Tibial artery (tissue), 4 donors: ENCODE measurements around the gene KIF26B.

Experiments used
- DNase-seq, 2 donors: peaks; one replicate each; pipeline ENCODE4 v3.0.0-alpha.2; 2019
- H3K27ac ChIP-seq, 2 donors: fragments of 200-600 bp; sonication (generic) in 1 of 2; 1 replicate in 1 of 2; 2 replicates in 1 of 2; pipeline ENCODE4 v1.5.1; 2018 to 2019; ENCODE audit warnings: mild to moderate bottlenecking in 1 of 2
- H3K27me3 ChIP-seq, 2 donors: fragments of 200-600 bp; sonication (generic) in 1 of 2; one replicate each; pipeline versions ENCODE4 v1.5.1 to v1.6.0; 2016 to 2019
- H3K36me3 ChIP-seq, 3 donors: fragments of 200-600 bp; sonication (generic) in 2 of 3; one replicate each; pipeline ENCODE4 v1.5.1; 2016 to 2019; ENCODE audit warnings: mild to moderate bottlenecking in 2 of 3
- H3K4me1 ChIP-seq, 4 donors: fragments of 200-600 bp; sonication (generic) in 2 of 4; 1 replicate in 3 of 4; 2 replicates in 1 of 4; pipeline ENCODE4 v1.5.1; 2016 to 2019
- H3K4me3 ChIP-seq, 2 donors: fragments of 200-600 bp; sonication (generic) in 1 of 2; 1 replicate in 1 of 2; 2 replicates in 1 of 2; pipeline ENCODE4 v1.5.1; 2018 to 2019; ENCODE audit warnings: mild to moderate bottlenecking in 2 of 2
- H3K9me3 ChIP-seq, 3 donors: fragments of 200-600 bp; sonication (generic) in 1 of 3; one replicate each; pipeline ENCODE4 v1.5.1; 2016 to 2019
- CTCF ChIP-seq, 2 experiments: fragments of 200-600 bp in 1 of 2; fragments of 450-650 bp in 1 of 2; IDR thresholded peaks; one replicate each; pipeline ENCODE4 v1.5.1; 2017 to 2019; ENCODE audit warnings: antibody characterized with exemption in 2 of 2, mild to moderate bottlenecking in 1 of 2, moderate library complexity in 1 of 2
- intact Hi-C: fragments of 100-400 bp; cut with DNase I; formaldehyde crosslinking; loops from one replicate; pipeline ENCODE4 v1.15.0; 2023; ENCODE audit warnings: low total_unique reads

KIF26B gene

GRCh38 chr1:245108909-245109308 lies 45.9 kb upstream of the KIF26B start:
- intact Hi-C loops: no loop called here
- no peak for DNase-seq

GRCh38 chr1:245110406-245110805 lies 44.4 kb upstream of the KIF26B start:
- Histone ChIP-seq H3K9me3 (no peaks in the 10 kb centered on the region), H3K4me1 (no peaks in the 10 kb centered on the region), H3K27me3 (no peaks in the 10 kb centered on the region), H3K36me3 (no peaks in the 10 kb centered on the region), H3K27ac (no peak overlapping the region), H3K4me3 (no peak overlapping the region)
- TF ChIP-seq CTCF (IDR thresholded peaks at IDR 0.05): no peak
- no peak for DNase-seq
- intact Hi-C loops: no loop called here

More at GRCh38 chr1:245108909-245109308, 45.9 kb upstream of the KIF26B start:
- Histone ChIP-seq H3K9me3 (no peaks in the 10 kb centered on the region), H3K36me3 (no peaks in the 10 kb centered on the region), H3K27me3 (no peaks in the 10 kb centered on the region), H3K27ac (no peak overlapping the region), H3K4me1 (no peaks in the 10 kb centered on the region), H3K4me3 (no peak overlapping the region)
- TF ChIP-seq CTCF (IDR thresholded peaks at IDR 0.05): no peak

GRCh38 chr1:245111073-245111472 lies 43.7 kb upstream of the KIF26B start:
- no peaks in the 10 kb centered on the region for H3K36me3 ChIP-seq
- H3K4me1 ChIP-seq: no peaks in the 10 kb centered on the region
- no peaks in the 10 kb centered on the region for H3K27me3 ChIP-seq
- no peaks in the 10 kb centered on the region for H3K9me3 ChIP-seq
- H3K27ac ChIP-seq: no peak overlapping the region
- no peak for TF ChIP-seq CTCF (IDR thresholded peaks at IDR 0.05)
- H3K4me3 ChIP-seq: no peak overlapping the region
- intact Hi-C loops: no loop called here
- DNase-seq: no peak

- no peak for DNase-seq
- H3K27ac ChIP-seq: no peak overlapping the region
- H3K27me3 ChIP-seq: no peaks in the 10 kb centered on the region
- no peaks in the 10 kb centered on the region for H3K36me3 ChIP-seq
- intact Hi-C loops: no loop called here
- TF ChIP-seq CTCF (IDR thresholded peaks at IDR 0.05): no peak
- no peak overlapping the region for H3K4me3 ChIP-seq
- no peaks in the 10 kb centered on the region for H3K9me3 ChIP-seq
- no peaks in the 10 kb centered on the region for H3K4me1 ChIP-seq
Observed at GRCh38 chr1:245113649-245114048, 41.1 kb upstream of the KIF26B start.

GRCh38 chr1:245116131-245116530 lies 38.7 kb upstream of the KIF26B start:
- Histone ChIP-seq H3K27me3 (no peaks in the 10 kb centered on the region), H3K9me3 (no peaks in the 10 kb centered on the region), H3K36me3 (no peaks in the 10 kb centered on the region), H3K27ac (no peak overlapping the region), H3K4me3 (no peak overlapping the region), H3K4me1 (no peaks in the 10 kb centered on the region)
- no peak for TF ChIP-seq CTCF (IDR thresholded peaks at IDR 0.05)
- no peak for DNase-seq
- intact Hi-C loops: no loop called here

- intact Hi-C loops: no loop called here
- no peaks in the 10 kb centered on the region for H3K27me3 ChIP-seq
Observed at GRCh38 chr1:245116751-245117150, 38.0 kb upstream of the KIF26B start.

More at GRCh38 chr1:245116751-245117150, 38.0 kb upstream of the KIF26B start:
- Histone ChIP-seq H3K4me3 (no peak overlapping the region), H3K9me3 (no peaks in the 10 kb centered on the region), H3K27ac (no peak overlapping the region), H3K36me3 (no peaks in the 10 kb centered on the region), H3K4me1 (no peaks in the 10 kb centered on the region)
- no peak for DNase-seq
- no peak for TF ChIP-seq CTCF (IDR thresholded peaks at IDR 0.05)
